ENCODE data around the gene TRIM56. TPM values are rescaled to one million over a fixed set of nuclear protein-coding genes. Genes with fewer than 3 reads are reported as not detected.

The TRIM56 gene
- total and polyA plus RNA-seq, 11 donors = 7.9 to 37.4 (median 13.8) TPM

DNA sequence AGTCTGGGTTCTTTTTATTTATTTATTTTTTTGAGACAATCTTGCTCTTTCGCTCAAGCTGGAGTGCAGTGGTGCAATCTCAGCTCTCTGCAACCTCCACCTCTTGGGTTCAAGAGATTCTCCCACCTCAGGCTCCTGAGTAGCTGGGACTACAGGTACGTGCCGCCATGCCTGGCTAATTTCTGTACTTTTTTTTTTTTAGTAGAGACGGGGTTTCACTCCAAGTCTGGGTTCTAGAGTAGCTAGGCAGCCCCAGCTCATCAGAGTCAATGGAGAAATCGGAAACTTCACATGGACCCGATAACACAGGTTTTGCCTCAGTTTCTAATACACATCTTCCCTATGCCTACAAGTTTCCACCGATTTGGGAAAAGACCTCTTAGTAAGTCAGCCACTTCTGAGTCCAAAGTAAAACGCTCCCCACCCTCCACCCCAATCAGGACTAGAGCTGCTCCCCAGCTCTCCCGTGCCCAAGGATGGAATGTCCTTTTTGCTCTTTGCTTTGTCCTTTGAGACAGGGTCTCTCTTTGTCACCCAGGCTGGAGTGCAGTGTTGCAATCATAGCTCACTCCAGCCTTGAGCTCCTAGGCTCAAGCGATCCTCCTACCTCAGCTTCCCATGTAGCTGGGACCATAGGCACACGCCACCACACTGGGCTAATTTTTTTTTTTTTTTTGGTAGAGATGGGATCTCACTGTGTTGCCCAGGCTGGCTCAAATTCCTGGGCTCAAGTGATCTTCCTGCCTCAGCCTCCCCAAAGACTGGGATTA is 37.8 kb downstream of the TRIM56 start:
- H3K4me3 ChIP-seq = peak overlapping the region in 6 of 12 donors; percentile 28 to 56 (median 50)
- no peaks in the 10 kb centered on the region for H3K36me3 ChIP-seq
- no peaks in the 10 kb centered on the region for H3K9me3 ChIP-seq
- no peak for DNase-seq
- H3K27ac ChIP-seq = peak overlapping the region in 11 of 12 donors; percentile 67 to 93 (median 86)
- H3K27me3 ChIP-seq = no peaks in the 10 kb centered on the region
- peaks cover 3 to 70% (median 52%) of the 10 kb centered on the region in 12 donors for H3K4me1 ChIP-seq
- no peak for ATAC-seq
- 90 to 97% (median 94%) methylated on average over 11 of the region's 11 CpGs for WGBS, 4 donors
- intact Hi-C loops (cut with DNase I) = no loop called here
- no peak for TF ChIP-seq POLR2A (IDR thresholded peaks at IDR 0.05)
- TF ChIP-seq, protein P1, sequence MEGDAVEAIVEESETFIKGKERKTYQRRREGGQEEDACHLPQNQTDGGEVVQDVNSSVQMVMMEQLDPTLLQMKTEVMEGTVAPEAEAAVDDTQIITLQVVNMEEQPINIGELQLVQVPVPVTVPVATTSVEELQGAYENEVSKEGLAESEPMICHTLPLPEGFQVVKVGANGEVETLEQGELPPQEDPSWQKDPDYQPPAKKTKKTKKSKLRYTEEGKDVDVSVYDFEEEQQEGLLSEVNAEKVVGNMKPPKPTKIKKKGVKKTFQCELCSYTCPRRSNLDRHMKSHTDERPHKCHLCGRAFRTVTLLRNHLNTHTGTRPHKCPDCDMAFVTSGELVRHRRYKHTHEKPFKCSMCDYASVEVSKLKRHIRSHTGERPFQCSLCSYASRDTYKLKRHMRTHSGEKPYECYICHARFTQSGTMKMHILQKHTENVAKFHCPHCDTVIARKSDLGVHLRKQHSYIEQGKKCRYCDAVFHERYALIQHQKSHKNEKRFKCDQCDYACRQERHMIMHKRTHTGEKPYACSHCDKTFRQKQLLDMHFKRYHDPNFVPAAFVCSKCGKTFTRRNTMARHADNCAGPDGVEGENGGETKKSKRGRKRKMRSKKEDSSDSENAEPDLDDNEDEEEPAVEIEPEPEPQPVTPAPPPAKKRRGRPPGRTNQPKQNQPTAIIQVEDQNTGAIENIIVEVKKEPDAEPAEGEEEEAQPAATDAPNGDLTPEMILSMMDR (IDR thresholded peaks at IDR 0.05) = no peak

- ATAC-seq (no peak), DNase-seq (no peak)
- Histone ChIP-seq H3K27me3 (no peaks in the 10 kb centered on the region), H3K4me1 (peaks cover 3 to 69% (median 50%) of the 10 kb centered on the region in 12 donors), H3K27ac (peak overlapping the region in 1 of 12 donors; percentile 83), H3K4me3 (no peak overlapping the region), H3K9me3 (no peaks in the 10 kb centered on the region), H3K36me3 (no peaks in the 10 kb centered on the region)
- no peak for TF ChIP-seq POLR2A (IDR thresholded peaks at IDR 0.05)
- TF ChIP-seq, protein P1 (IDR thresholded peaks at IDR 0.05) = no peak
- intact Hi-C loops (cut with DNase I) = no loop called here
- 62 to 90% (median 76%) methylated on average over 3 of the region's 3 CpGs for WGBS, 4 donors
Measured at GRCh38 chr7:101123703-101124068, 38.4 kb downstream of the TRIM56 start.

GRCh38 chr7:101124376-101125056 is 39.2 kb downstream of the TRIM56 start:
- DNase-seq (no peak), ATAC-seq (no peak)
- Histone ChIP-seq H3K27ac (peak overlapping the region in 8 of 12 donors; percentile 23 to 74 (median 46)), H3K36me3 (no peaks in the 10 kb centered on the region), H3K4me3 (no peak overlapping the region), H3K4me1 (peaks cover 3 to 69% (median 50%) of the 10 kb centered on the region in 12 donors), H3K9me3 (no peaks in the 10 kb centered on the region), H3K27me3 (no peaks in the 10 kb centered on the region)
- WGBS, 4 donors = 35 to 56% (median 44%) methylated on average over 7 of the region's 7 CpGs
- TF ChIP-seq, protein P1 (IDR thresholded peaks at IDR 0.05) = no peak
- no peak for TF ChIP-seq POLR2A (IDR thresholded peaks at IDR 0.05)
- intact Hi-C loops (cut with DNase I) = no loop called here

DNA sequence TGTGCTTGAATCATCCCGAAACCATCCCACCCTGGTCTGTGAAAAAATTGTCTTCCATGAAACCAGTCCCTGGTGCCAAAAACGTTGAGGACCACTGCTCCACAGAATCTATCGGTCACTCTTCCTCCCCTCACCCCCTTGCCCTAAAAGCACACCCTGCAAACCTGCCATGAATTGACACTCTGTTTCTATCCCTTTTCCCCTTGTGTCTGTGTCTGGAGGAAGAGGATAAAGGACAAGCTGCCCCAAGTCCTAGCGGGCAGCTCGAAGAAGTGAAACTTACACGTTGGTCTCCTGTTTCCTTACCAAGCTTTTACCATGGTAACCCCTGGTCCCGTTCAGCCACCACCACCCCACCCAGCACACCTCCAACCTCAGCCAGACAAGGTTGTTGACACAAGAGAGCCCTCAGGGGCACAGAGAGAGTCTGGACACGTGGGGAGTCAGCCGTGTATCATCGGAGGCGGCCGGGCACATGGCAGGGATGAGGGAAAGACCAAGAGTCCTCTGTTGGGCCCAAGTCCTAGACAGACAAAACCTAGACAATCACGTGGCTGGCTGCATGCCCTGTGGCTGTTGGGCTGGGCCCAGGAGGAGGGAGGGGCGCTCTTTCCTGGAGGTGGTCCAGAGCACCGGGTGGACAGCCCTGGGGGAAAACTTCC is 40.8 kb downstream of the TRIM56 start:
- Histone ChIP-seq H3K27me3 (no peaks in the 10 kb centered on the region), H3K36me3 (peaks cover 0 to 9% (median 0%) of the 10 kb centered on the region in 9 donors), H3K27ac (peak overlapping the region; percentile 51 to 86 (median 75)), H3K4me3 (peak overlapping the region in 9 of 12 donors; percentile 19 to 58 (median 47)), H3K9me3 (no peaks in the 10 kb centered on the region), H3K4me1 (peaks cover 3 to 68% (median 48%) of the 10 kb centered on the region in 12 donors)
- WGBS, 4 donors = 26 to 38% (median 33%) methylated on average over 15 of the region's 15 CpGs
- intact Hi-C loops (cut with DNase I) = no loop called here
- TF ChIP-seq POLR2A (IDR thresholded peaks at IDR 0.05) = no peak
- TF ChIP-seq, protein P1 (IDR thresholded peaks at IDR 0.05) = no peak
- DNase-seq (peak; percentile 77 to 88 (median 82)), ATAC-seq (peak; percentile 24 to 61 (median 54))

All from heart left ventricle (tissue), 16 donors.